GM12878 (cell line): Measurements from ENCODE around the gene NKRF.

Experiments used
- CREB1 ChIP-seq: IDR thresholded peaks from 2 replicates; pipeline ENCODE4 v1.6.1; 2012; ENCODE audit warnings: low read depth, mild to moderate bottlenecking, inconsistent platforms
- CTCF ChIP-seq, 3 experiments: IDR thresholded peaks in 2 of 3; conservative IDR thresholded peaks in 1 of 3; 2 replicates each; pipeline ENCODE4 v1.5.1; 2011; ENCODE audit warnings: low read depth in 3 of 3, low read length in 3 of 3, mild to moderate bottlenecking in 3 of 3, control low read depth in 2 of 3, moderate library complexity in 2 of 3, inconsistent platforms in 1 of 3, mixed read lengths in 1 of 3; ENCODE audit not compliant: control insufficient read depth in 2 of 3, insufficient read depth in 1 of 3; ENCODE audit errors: extremely low read depth in 1 of 3
- E2F4 ChIP-seq: IDR thresholded peaks from 2 replicates; pipeline ENCODE4 v1.6.1; 2012; ENCODE audit warnings: low read depth, low read length, improper control_type of control experiment
- EZH2 ChIP-seq: IDR thresholded peaks from 2 replicates; pipeline ENCODE4 v1.6.1; 2012; ENCODE audit warnings: low read depth, mild to moderate bottlenecking, control low read depth, inconsistent platforms, low read length, borderline replicate concordance; ENCODE audit not compliant: control insufficient read depth
- NBN ChIP-seq: fragments of 450-650 bp; IDR thresholded peaks from 2 replicates; pipeline ENCODE4 v1.6.1; 2016
- POLR2A ChIP-seq: IDR thresholded peaks from 2 replicates; pipeline ENCODE4 v1.6.1; 2011; ENCODE audit warnings: low read depth, mild to moderate bottlenecking, low read length
- POLR2AphosphoS5 ChIP-seq: IDR thresholded peaks from 2 replicates; pipeline ENCODE4 v1.6.1; 2011; ENCODE audit warnings: mild to moderate bottlenecking, low read length, inconsistent platforms
- REST ChIP-seq: IDR thresholded peaks from 2 replicates; pipeline ENCODE4 v1.6.1; 2012; ENCODE audit warnings: mild to moderate bottlenecking, low read depth, low read length
- USF2 ChIP-seq: IDR thresholded peaks from 2 replicates; pipeline ENCODE4 v1.6.1; 2011; ENCODE audit warnings: low read depth, low read length, improper control_type of control experiment, borderline replicate concordance
- ZNF274 ChIP-seq: IDR thresholded peaks from one replicate; pipeline ENCODE4 v1.8.0; 2011; ENCODE audit not compliant: insufficient read length, insufficient read depth

GRCh38 chrX:119606280-119607017, at the start of gene NKRF:
- TF ChIP-seq REST (no peak), E2F4 (no peak), NBN (no peak), EZH2 (no peak), POLR2AphosphoS5 (peak; percentile 96), USF2 (no peak), CREB1 (peak; percentile 95), CTCF (IDR thresholded peaks at IDR 0.05 in 2 of 3, conservative IDR thresholded peaks at IDR 0.05 in 1 of 3; ENCODE audit: control insufficient read depth in 2 of 3, extremely low read depth in 1 of 3, insufficient read depth in 1 of 3, low read depth in 3 of 3, low read length in 3 of 3) (no peak), POLR2A (peak; percentile 93), ZNF274 (no peak)
